Panc1 (cell line): ENCODE results near the gene ANK3. TPM values are rescaled to one million over a fixed set of nuclear protein-coding genes. Genes with fewer than 3 reads are reported as not detected.

Experiments
- ATAC-seq: fragments of 200-7000 bp; cut with Tn5 transposase; 2 replicates; pipeline ENCODE4 v1.9.1; 2020; ENCODE audit warnings: mild to moderate bottlenecking, moderate library complexity
- BruUV-seq: library from RNA; stranded (reverse); fragments of 400-500 nt; replicated peaks from 2 replicates; lab custom pipeline; 2021; lab: Mats Ljungman, UMichigan
- CTCF ChIA-PET: fragments of 300-600 bp; sonication (Branson Sonifier 250); formaldehyde crosslinking; loops from one replicate; lab custom pipeline; 2022; ENCODE audit warnings: antibody characterized with exemption; lab: Charles Lee
- POLR2A ChIA-PET: fragments of 300-600 bp; sonication (Branson Sonifier 250); formaldehyde crosslinking; loops from one replicate; lab custom pipeline; 2022; ENCODE audit warnings: antibody characterized with exemption; lab: Charles Lee
- DNase-seq: peaks from one replicate; pipeline ENCODE4 v3.0.0-alpha.2; 2010; ENCODE audit warnings: low read depth, low spot score
- H3K27ac ChIP-seq: 2 replicates; pipeline ENCODE4 v1.5.1; 2011; ENCODE audit warnings: mild to moderate bottlenecking, low read length, inconsistent platforms
- H3K27me3 ChIP-seq: fragments of 200-500 bp; sonication (Bioruptor generic); 2 replicates; pipeline ENCODE4 v1.6.0; 2014; ENCODE audit warnings: low read length, inconsistent platforms; ENCODE audit not compliant: control insufficient read depth, insufficient read depth
- H3K36me3 ChIP-seq: fragments of 200-500 bp; sonication (Bioruptor generic); 2 replicates; pipeline ENCODE4 v1.5.1; 2014; ENCODE audit warnings: inconsistent platforms, mild to moderate bottlenecking, low read length, moderate library complexity; ENCODE audit not compliant: control insufficient read depth, insufficient read depth
- H3K4me1 ChIP-seq: 2 replicates; pipeline ENCODE4 v1.5.1; 2011; ENCODE audit warnings: inconsistent platforms, mild to moderate bottlenecking, low read length, moderate library complexity; ENCODE audit not compliant: control insufficient read depth, insufficient read depth
- H3K4me3 ChIP-seq, 2 experiments: 2 replicates each; pipeline ENCODE4 v1.5.1; 2011 to 2012; ENCODE audit warnings: low read depth in 2 of 2, low read length in 2 of 2, mild to moderate bottlenecking in 2 of 2, inconsistent platforms in 1 of 2, moderate library complexity in 1 of 2
- H3K9me3 ChIP-seq: fragments of 200-500 bp; sonication (Bioruptor generic); 2 replicates; pipeline ENCODE4 v1.5.1; 2014; ENCODE audit warnings: low read depth, mild to moderate bottlenecking, inconsistent platforms, low read length, moderate library complexity; ENCODE audit not compliant: control insufficient read depth, insufficient read depth
- POLR2AphosphoS5 ChIP-seq: IDR thresholded peaks from 2 replicates; pipeline ENCODE4 v1.6.1; 2012; ENCODE audit warnings: mild to moderate bottlenecking, low read depth, low read length, moderate library complexity
- SIN3A ChIP-seq: IDR thresholded peaks from 2 replicates; pipeline ENCODE4 v1.6.1; 2012; ENCODE audit warnings: low read depth, mild to moderate bottlenecking, low read length, moderate library complexity, borderline replicate concordance; ENCODE audit not compliant: insufficient read depth
- TCF7L2 ChIP-seq: IDR thresholded peaks from 2 replicates; pipeline ENCODE4 v1.6.1; 2011; ENCODE audit warnings: mild to moderate bottlenecking, low read depth, low read length, inconsistent platforms
- in situ Hi-C: cut with HindIII; loops from 2 replicates; pipeline ENCODE4 v1.10.0; 2016; ENCODE audit warnings: low sequenced_read_pairs, low pct_unique_long_range_greater_than_20kb
- intact Hi-C: fragments of 100-400 bp; cut with micrococcal nuclease; formaldehyde crosslinking; loops from one replicate; pipeline ENCODE4 v1.10.0; 2022; ENCODE audit not compliant: unreplicated experiment
- total RNA-seq: library from RNA; stranded (reverse); gene quantifications from one replicate; pipeline ENCODE4 v1.2.1, GENCODE V29; 2021; ENCODE audit not compliant: unreplicated experiment
- TF ChIP-seq, protein P1 (sequence below), 2 experiments: IDR thresholded peaks; 2 replicates each; pipeline ENCODE4 v1.6.1; 2011 to 2012; ENCODE audit warnings: low read depth in 2 of 2, control low read depth in 1 of 2, low read length in 1 of 2, mild to moderate bottlenecking in 1 of 2, moderate library complexity in 1 of 2; ENCODE audit not compliant: insufficient read depth in 1 of 2
- TF ChIP-seq, protein P2 (sequence below): fragments of 450-650 bp; IDR thresholded peaks from 2 replicates; pipeline ENCODE4 v1.5.1; 2017; ENCODE audit warnings: mild to moderate bottlenecking

The ANK3 gene
- total RNA-seq, 1 experiment from 2014 or later = 2.5 TPM

GRCh38 chr10:60363187-60363586 lies 26.5 kb downstream of the ANK3 start:
- ChIA-PET POLR2A (interaction anchor here (0.6 kb wide), 1 partner anchor 251 kb away, joined by 4 read pairs; no protein-coding TSS in a partner anchor), CTCF (no interaction called here)
- no TSS peak for BruUV-seq
- Histone ChIP-seq H3K27ac (no peak overlapping the region), H3K4me3 (no peak overlapping the region), H3K4me1 (no peaks in the 10 kb centered on the region), H3K27me3 (peaks cover 8% of the 10 kb centered on the region), H3K9me3 (no peaks in the 10 kb centered on the region), H3K36me3 (no peaks in the 10 kb centered on the region)
- TF ChIP-seq TCF7L2 (no peak), SIN3A (no peak), POLR2AphosphoS5 (no peak)
- TF ChIP-seq, protein P1, sequence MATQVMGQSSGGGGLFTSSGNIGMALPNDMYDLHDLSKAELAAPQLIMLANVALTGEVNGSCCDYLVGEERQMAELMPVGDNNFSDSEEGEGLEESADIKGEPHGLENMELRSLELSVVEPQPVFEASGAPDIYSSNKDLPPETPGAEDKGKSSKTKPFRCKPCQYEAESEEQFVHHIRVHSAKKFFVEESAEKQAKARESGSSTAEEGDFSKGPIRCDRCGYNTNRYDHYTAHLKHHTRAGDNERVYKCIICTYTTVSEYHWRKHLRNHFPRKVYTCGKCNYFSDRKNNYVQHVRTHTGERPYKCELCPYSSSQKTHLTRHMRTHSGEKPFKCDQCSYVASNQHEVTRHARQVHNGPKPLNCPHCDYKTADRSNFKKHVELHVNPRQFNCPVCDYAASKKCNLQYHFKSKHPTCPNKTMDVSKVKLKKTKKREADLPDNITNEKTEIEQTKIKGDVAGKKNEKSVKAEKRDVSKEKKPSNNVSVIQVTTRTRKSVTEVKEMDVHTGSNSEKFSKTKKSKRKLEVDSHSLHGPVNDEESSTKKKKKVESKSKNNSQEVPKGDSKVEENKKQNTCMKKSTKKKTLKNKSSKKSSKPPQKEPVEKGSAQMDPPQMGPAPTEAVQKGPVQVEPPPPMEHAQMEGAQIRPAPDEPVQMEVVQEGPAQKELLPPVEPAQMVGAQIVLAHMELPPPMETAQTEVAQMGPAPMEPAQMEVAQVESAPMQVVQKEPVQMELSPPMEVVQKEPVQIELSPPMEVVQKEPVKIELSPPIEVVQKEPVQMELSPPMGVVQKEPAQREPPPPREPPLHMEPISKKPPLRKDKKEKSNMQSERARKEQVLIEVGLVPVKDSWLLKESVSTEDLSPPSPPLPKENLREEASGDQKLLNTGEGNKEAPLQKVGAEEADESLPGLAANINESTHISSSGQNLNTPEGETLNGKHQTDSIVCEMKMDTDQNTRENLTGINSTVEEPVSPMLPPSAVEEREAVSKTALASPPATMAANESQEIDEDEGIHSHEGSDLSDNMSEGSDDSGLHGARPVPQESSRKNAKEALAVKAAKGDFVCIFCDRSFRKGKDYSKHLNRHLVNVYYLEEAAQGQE (IDR thresholded peaks at IDR 0.05; ENCODE audit: insufficient read depth in 1 of 2, low read depth in 2 of 2, low read length in 1 of 2) = no peak
- TF ChIP-seq, protein P2, sequence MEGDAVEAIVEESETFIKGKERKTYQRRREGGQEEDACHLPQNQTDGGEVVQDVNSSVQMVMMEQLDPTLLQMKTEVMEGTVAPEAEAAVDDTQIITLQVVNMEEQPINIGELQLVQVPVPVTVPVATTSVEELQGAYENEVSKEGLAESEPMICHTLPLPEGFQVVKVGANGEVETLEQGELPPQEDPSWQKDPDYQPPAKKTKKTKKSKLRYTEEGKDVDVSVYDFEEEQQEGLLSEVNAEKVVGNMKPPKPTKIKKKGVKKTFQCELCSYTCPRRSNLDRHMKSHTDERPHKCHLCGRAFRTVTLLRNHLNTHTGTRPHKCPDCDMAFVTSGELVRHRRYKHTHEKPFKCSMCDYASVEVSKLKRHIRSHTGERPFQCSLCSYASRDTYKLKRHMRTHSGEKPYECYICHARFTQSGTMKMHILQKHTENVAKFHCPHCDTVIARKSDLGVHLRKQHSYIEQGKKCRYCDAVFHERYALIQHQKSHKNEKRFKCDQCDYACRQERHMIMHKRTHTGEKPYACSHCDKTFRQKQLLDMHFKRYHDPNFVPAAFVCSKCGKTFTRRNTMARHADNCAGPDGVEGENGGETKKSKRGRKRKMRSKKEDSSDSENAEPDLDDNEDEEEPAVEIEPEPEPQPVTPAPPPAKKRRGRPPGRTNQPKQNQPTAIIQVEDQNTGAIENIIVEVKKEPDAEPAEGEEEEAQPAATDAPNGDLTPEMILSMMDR = no peak
- in situ Hi-C loops = no loop called here
- ATAC-seq (no peak), DNase-seq (no peak)
- intact Hi-C loops = no loop called here

DNA sequence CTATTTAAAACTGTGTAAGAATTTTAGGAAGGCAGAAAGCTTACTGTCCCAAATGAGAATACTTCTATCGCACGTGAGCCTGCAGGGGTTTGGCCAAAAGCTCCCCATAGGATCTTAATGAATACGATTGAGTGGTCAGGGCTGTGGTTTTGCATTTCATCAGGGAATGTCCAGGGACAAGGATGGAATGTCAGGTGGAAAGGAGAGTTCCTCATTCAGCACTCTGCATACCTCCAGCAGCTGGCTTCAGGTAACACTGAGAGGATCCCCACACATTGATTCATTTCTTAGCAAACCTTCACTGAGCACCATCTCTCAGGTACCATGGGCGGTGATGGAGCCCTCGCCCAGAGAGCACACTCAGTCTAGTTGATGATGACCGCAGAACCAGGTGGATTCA lies 27.2 kb downstream of the ANK3 start:
- Histone ChIP-seq H3K9me3 (no peaks in the 10 kb centered on the region), H3K4me3 (no peak overlapping the region), H3K4me1 (no peaks in the 10 kb centered on the region), H3K27ac (no peak overlapping the region), H3K36me3 (no peaks in the 10 kb centered on the region), H3K27me3 (peaks cover 6% of the 10 kb centered on the region)
- in situ Hi-C loops (no loop called here), intact Hi-C loops (no loop called here)
- ChIA-PET CTCF (no interaction called here), POLR2A (no interaction called here)
- DNase-seq = no peak
- no peak for ATAC-seq
- TF ChIP-seq, protein P2 = no peak
- TF ChIP-seq TCF7L2 (no peak), SIN3A (no peak), POLR2AphosphoS5 (no peak)
- TF ChIP-seq, protein P1 (IDR thresholded peaks at IDR 0.05; ENCODE audit: insufficient read depth in 1 of 2, low read depth in 2 of 2, low read length in 1 of 2) = no peak
- no TSS peak for BruUV-seq
